HK-2 (cell line): ENCODE measurements around the gene DND1.
"Not testable (repeated sequence)": the region's sequence is repeated elsewhere in the genome, so short reads cannot be mapped to it uniquely, and the experiment has no call there.

Source experiments
- DNase-seq: peaks from one replicate; pipeline ENCODE4 v3.0.0-alpha.2; 2018; ENCODE audit not compliant: unreplicated experiment

Gene DND1

GRCh38 chr5:140631036-140631417, 42.3 kb downstream of the DND1 start:
- no peak for DNase-seq

- no peak for DNase-seq
These were observed 42.9 kb downstream of the DND1 start for GRCh38 chr5:140630292-140631035.

GRCh38 chr5:140628711-140629110, 44.7 kb downstream of the DND1 start:
- DNase-seq = no peak

GRCh38 chr5:140627972-140628371, 45.4 kb downstream of the DND1 start:
- no peak for DNase-seq

GRCh38 chr5:140624886-140625285, 48.5 kb downstream of the DND1 start:
- DNase-seq = not testable (repeated sequence)

GRCh38 chr5:140623061-140623460, 50.3 kb downstream of the DND1 start:
- DNase-seq = not testable (repeated sequence)

- no peak for DNase-seq
These were observed 51.1 kb downstream of the DND1 start for GRCh38 chr5:140622301-140622700.
